SU-DHL-6 (cell line): ENCODE measurements around the gene AP2A2.

Experiments used
- H2AFZ ChIP-seq: fragments of 200-600 bp; sonication (generic); 2 replicates; pipeline ENCODE4 v1.6.1; 2014; ENCODE audit warnings: low read depth, mild to moderate bottlenecking, moderate library complexity, mixed read lengths, antibody characterized with exemption, low read length; ENCODE audit not compliant: severe bottlenecking
- H3F3A ChIP-seq: fragments of 200-600 bp; shearing (Covaris generic); 2 replicates; pipeline ENCODE4 v1.6.0; 2016; ENCODE audit warnings: antibody characterized with exemption, mild to moderate bottlenecking; ENCODE audit not compliant: insufficient read depth
- H3K27ac ChIP-seq: fragments of 200-600 bp; sonication (generic); 2 replicates; pipeline ENCODE4 v1.5.1; 2016; ENCODE audit warnings: low read depth, mild to moderate bottlenecking, low read length, moderate library complexity, mixed read lengths
- H3K27me3 ChIP-seq: fragments of 200-600 bp; sonication (generic), shearing (Covaris generic); 2 replicates; pipeline ENCODE4 v1.6.0; 2014; ENCODE audit warnings: mild to moderate bottlenecking, low read length
- H3K36me3 ChIP-seq: fragments of 200-600 bp; sonication (generic); 2 replicates; pipeline ENCODE4 v1.6.1; 2014; ENCODE audit warnings: mild to moderate bottlenecking, low read length, mixed read lengths
- H3K4me2 ChIP-seq: fragments of 300-600, 200-600 bp; shearing (Covaris generic), sonication (generic); 2 replicates; pipeline ENCODE4 v1.6.0; 2014; ENCODE audit warnings: low read length, low read depth, mild to moderate bottlenecking; ENCODE audit not compliant: poor library complexity, severe bottlenecking
- H3K4me3 ChIP-seq: fragments of 200-600 bp; sonication (generic); 2 replicates; pipeline ENCODE4 v1.5.1; 2014; ENCODE audit warnings: antibody characterized with exemption, low read length, mild to moderate bottlenecking, mixed read lengths; ENCODE audit not compliant: insufficient read depth, poor library complexity, severe bottlenecking
- H3K79me2 ChIP-seq: fragments of 200-600 bp; sonication (generic); 2 replicates; pipeline ENCODE4 v1.6.1; 2014; ENCODE audit warnings: mild to moderate bottlenecking, low read length, moderate library complexity; ENCODE audit not compliant: insufficient read depth
- H3K9ac ChIP-seq: fragments of 200-600 bp; sonication (generic); 2 replicates; pipeline ENCODE4 v1.7.0; 2014; ENCODE audit warnings: mild to moderate bottlenecking, low read length
- H3K9me2 ChIP-seq: fragments of 200-600 bp; sonication (generic); replicated peaks from 2 replicates; pipeline ENCODE4 v1.6.1; 2014; ENCODE audit warnings: low read length; ENCODE audit not compliant: insufficient read depth
- H3K9me3 ChIP-seq: fragments of 200-600 bp; sonication (generic); 2 replicates; pipeline ENCODE4 v1.6.1; 2014; ENCODE audit warnings: low read length, mixed read lengths; ENCODE audit not compliant: insufficient read depth
- H4K20me1 ChIP-seq: fragments of 200-600 bp; sonication (generic); 2 replicates; pipeline ENCODE4 v1.6.1; 2014; ENCODE audit warnings: low read depth, mild to moderate bottlenecking, antibody characterized with exemption, low read length, moderate library complexity, mixed read lengths
- CTCF ChIP-seq: fragments of 200-600 bp; sonication (generic); IDR thresholded peaks from one replicate; pipeline ENCODE4 v1.5.1; 2017; ENCODE audit warnings: antibody characterized with exemption, mild to moderate bottlenecking, low read length, moderate library complexity; ENCODE audit not compliant: insufficient read depth, poor library complexity, severe bottlenecking
- EZH2phosphoT487 ChIP-seq: fragments of 200-600 bp; sonication (generic), shearing (Covaris generic); conservative IDR thresholded peaks from 2 replicates; pipeline ENCODE4 v1.6.1; 2018; ENCODE audit warnings: mild to moderate bottlenecking, antibody characterized with exemption, low read length, moderate library complexity, mixed read lengths

Gene AP2A2

GRCh38 chr11:1026641-1027482 lies 101.2 kb downstream of the AP2A2 start:
- Histone ChIP-seq H4K20me1 (no peaks in the 10 kb centered on the region), H3K4me2 (no peak overlapping the region), H3K36me3 (no peaks in the 10 kb centered on the region), H3K79me2 (no peaks in the 10 kb centered on the region), H3F3A (no peaks in the 10 kb centered on the region), H3K9ac (no peak overlapping the region), H3K4me3 (no peak overlapping the region), H2AFZ (no peak overlapping the region), H3K27me3 (no peaks in the 10 kb centered on the region), H3K9me2 (no peaks in the 10 kb centered on the region), H3K9me3 (no peaks in the 10 kb centered on the region), H3K27ac (no peak overlapping the region)
- no peak for TF ChIP-seq CTCF
- TF ChIP-seq EZH2phosphoT487: no peak

GRCh38 chr11:1027483-1028290 lies 102.0 kb downstream of the AP2A2 start:
- Histone ChIP-seq H3K27ac (no peak overlapping the region), H3K9me3 (no peaks in the 10 kb centered on the region), H3K9me2 (no peaks in the 10 kb centered on the region), H3K27me3 (no peaks in the 10 kb centered on the region), H3K4me2 (no peak overlapping the region), H3F3A (no peaks in the 10 kb centered on the region), H3K36me3 (no peaks in the 10 kb centered on the region), H3K79me2 (no peaks in the 10 kb centered on the region), H2AFZ (no peak overlapping the region), H3K4me3 (no peak overlapping the region), H4K20me1 (no peaks in the 10 kb centered on the region), H3K9ac (no peak overlapping the region)
- TF ChIP-seq EZH2phosphoT487 (no peak), CTCF (no peak)

- TF ChIP-seq EZH2phosphoT487 (no peak), CTCF (no peak)
- Histone ChIP-seq H3K9ac (no peak overlapping the region), H3K27me3 (no peaks in the 10 kb centered on the region)
Observed at GRCh38 chr11:1028291-1028540, 102.5 kb downstream of the AP2A2 start.

More at GRCh38 chr11:1028291-1028540, 102.5 kb downstream of the AP2A2 start:
- Histone ChIP-seq H3K4me3 (no peak overlapping the region), H2AFZ (no peak overlapping the region), H3K9me2 (no peaks in the 10 kb centered on the region), H3F3A (no peaks in the 10 kb centered on the region), H3K27ac (no peak overlapping the region), H3K79me2 (no peaks in the 10 kb centered on the region), H3K9me3 (no peaks in the 10 kb centered on the region), H3K4me2 (no peak overlapping the region), H3K36me3 (no peaks in the 10 kb centered on the region), H4K20me1 (no peaks in the 10 kb centered on the region)
